8988T (cell line): Measurements from ENCODE around the gene SYNGAP1.

ENCODE experiments used
- DNase-seq: peaks from one replicate; pipeline ENCODE4 v3.0.0; 2011

Gene SYNGAP1

GRCh38 chr6:33424855-33425667 lies 5.2 kb downstream of the SYNGAP1 start:
- no peak for DNase-seq

DNA sequence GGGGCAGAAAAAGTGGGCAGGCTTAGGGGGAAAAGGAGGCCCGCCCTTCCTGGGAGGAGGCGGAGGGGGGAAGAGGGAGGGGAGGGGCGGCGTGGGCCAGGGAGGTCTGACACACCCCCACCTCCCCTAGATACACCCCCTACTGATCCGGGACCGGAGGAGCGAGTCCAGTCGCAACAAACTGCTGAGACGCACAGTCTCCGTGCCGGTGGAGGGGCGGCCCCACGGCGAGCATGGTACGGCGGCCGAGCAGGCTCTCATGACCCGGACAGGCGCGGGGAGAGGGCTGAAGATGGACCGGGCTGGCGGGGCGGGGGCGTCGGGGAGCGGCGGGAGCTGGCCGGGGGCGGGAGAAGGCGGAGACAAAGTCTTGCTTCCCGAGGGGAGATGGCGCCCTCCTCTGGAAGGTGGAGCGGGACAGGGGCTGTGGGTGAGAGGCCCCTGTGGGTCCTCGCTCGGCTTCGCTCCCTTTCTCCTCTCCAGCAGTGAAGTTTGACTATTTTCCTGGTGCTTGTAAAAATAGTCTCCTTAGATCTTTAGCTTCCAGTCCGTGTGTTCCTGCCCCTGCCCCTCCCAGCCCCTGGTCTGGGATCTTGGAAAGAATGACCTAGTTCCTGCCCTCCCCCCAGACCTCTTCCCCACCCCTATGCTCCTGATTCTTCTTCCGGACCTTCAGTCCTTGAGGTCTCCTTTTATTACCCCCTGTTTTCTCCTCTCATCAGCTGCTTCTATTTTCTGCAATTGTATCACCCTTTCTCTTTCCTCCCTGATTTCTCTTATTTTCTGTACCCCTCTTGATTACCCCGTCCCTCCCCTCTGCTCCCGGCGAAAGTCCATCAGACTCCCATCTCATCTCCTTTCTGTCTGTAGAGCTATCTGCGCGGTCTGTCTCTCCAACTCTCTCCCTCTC lies 6.1 kb downstream of the SYNGAP1 start:
- DNase-seq = peak; percentile 98

- DNase-seq = no peak
Measured at GRCh38 chr6:33426590-33427511, 7.0 kb downstream of the SYNGAP1 start.

DNA sequence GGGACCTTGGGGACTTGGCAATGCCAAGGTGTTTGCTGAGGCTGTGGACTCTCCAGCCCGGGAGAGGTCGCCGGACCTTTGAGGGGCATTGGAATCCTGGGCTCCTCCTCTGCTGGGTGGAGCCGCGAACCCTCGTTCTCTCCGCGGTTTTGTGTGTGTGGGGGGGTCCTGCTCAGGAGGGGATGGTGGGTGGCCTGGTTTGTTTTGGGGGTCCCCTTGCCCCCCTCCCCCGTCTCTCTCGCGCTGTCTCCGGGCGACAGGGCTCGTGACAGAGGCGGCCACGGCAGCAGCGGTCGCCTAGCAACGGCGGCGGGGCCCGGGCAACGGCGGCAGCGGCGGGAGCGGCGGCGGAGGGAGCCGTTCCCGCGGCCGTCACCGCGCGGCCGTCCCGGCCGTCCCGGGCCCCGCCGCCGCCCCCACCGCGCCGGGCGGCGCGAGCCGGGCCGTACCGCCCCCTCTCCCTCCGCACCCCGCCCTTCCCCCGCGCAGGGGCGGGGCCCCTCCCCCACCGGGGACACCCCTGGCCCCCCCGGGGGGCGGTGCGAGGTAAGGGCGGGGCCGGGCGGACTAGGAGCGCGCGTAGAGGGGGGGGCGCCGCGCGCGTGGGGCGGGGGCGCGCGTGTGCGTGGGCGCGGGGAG lies 7.8 kb downstream of the SYNGAP1 start:
- peak; percentile 94 for DNase-seq

- peak; percentile 92 for DNase-seq
Measured at GRCh38 chr6:33428224-33428965, 8.5 kb downstream of the SYNGAP1 start.

- no peak for DNase-seq
Measured at GRCh38 chr6:33428966-33429749, 9.3 kb downstream of the SYNGAP1 start.

DNA sequence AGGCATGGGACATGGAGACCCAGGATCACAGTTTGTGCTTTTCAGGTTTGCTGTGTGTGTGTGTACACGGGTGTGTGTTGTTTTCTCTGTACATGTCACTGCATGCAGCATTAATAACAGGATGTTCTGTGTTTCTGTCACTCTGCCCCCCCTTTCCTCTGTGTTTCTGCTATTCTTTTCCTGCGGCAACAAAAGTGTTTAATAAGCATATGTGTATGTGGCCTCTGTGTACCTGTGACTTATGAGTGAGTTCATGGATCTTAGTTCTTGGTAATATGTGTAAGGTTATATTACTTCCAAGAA lies 9.8 kb downstream of the SYNGAP1 start:
- DNase-seq = no peak

GRCh38 chr6:33430334-33430733 lies 10.5 kb downstream of the SYNGAP1 start:
- DNase-seq = no peak

- DNase-seq = peak; percentile 99
Measured at GRCh38 chr6:33430991-33431879, 11.4 kb downstream of the SYNGAP1 start.

DNA sequence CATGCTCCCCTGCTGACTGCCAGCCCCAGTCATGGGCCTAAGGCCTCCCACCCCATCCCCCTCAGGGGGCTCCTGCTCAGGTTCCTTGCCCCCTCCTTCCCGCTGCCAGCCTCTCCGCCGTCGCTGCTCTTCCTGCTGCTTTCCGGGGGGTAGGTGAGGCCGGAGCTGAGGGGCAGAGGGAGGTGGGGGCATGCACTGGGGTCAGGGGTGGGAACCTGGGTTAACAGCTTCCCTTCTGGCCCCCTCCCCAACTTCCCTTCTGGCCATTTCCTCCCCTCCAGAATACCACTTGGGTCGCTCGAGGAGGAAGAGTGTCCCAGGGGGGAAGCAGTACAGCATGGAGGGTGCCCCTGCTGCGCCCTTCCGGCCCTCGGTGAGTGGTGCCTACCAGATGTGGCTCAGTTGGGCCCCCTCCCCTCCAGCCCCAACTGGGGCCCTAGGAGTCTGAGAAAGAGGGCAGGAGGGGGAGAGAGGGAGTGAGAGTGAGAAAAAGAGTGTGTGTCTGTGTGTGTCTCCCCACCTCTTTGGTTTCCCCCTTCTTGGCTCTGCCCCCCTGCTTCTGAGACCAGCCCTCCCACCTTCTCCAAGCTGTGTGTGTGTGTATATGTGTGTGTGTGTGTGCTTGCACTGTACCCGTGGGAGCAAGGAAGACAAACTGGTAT lies 12.1 kb downstream of the SYNGAP1 start:
- no peak for DNase-seq

DNA sequence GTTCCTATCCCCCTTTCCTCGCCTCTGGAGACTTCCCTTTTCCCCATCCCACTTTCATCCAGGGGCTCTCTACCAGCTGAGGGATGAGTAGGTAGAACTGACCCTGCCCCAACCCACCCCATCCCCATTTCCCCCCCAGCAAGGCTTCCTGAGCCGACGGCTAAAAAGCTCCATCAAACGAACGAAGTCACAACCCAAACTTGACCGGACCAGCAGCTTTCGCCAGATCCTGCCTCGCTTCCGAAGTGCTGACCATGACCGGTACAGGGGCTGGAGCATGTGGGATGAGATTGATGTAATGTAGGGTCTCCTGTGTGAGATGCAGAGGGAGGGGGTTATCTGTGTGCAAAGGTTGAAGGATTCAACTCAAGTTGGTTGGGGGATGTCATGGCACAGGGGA lies 12.7 kb downstream of the SYNGAP1 start:
- no peak for DNase-seq

GRCh38 chr6:33433001-33433543 lies 13.2 kb downstream of the SYNGAP1 start:
- no peak for DNase-seq

- DNase-seq = no peak
Measured at GRCh38 chr6:33433544-33434191, 13.8 kb downstream of the SYNGAP1 start.

GRCh38 chr6:33434961-33435360 lies 15.1 kb downstream of the SYNGAP1 start:
- DNase-seq = no peak

GRCh38 chr6:33437666-33438065 lies 17.8 kb downstream of the SYNGAP1 start:
- no peak for DNase-seq

- DNase-seq = no peak
Measured at GRCh38 chr6:33438978-33439594, 19.2 kb downstream of the SYNGAP1 start.

GRCh38 chr6:33439956-33440648 lies 20.2 kb downstream of the SYNGAP1 start:
- no peak for DNase-seq
